H1 (cell line): ENCODE measurements around the gene HABP4. TPM values are rescaled to one million over a fixed set of nuclear protein-coding genes. Genes with fewer than 3 reads are reported as not detected.

Source experiments
- GABPA ChIP-seq: IDR thresholded peaks from 2 replicates; pipeline ENCODE4 v1.6.1; 2011; ENCODE audit warnings: mild to moderate bottlenecking, low read length, moderate library complexity, borderline replicate concordance; ENCODE audit not compliant: insufficient read depth
- polyA plus RNA-seq, 7 experiments: library from polyadenylated mRNA; depleted of rRNA in 3 of 7; stranded (reverse) in 5 of 7; unstranded in 2 of 7; fragments of >200 nt in 5 of 7; fragments of 200-250 nt in 2 of 7; gene quantifications; 1 replicate in 5 of 7; 2 replicates in 1 of 7; 4 replicates in 1 of 7; pipeline versions ENCODE4 v1.2.1 to v1.2.3, GENCODE V29; 2011 to 2013; ENCODE audit warnings: missing spikeins in 2 of 7, mixed read lengths in 2 of 7
- total RNA-seq: library from RNA; stranded (reverse); fragmentation: NEBNext Ultra II Directional; extraction: Animal tissue kit (Norgen Biotek cat#: 25700); gene quantifications from 2 replicates; pipeline ENCODE4 v1.2.1, GENCODE V29; 2021

Gene HABP4
- total and polyA plus RNA-seq, 2 of the 8 experiments (the other 6 are each of a cell fraction or from before 2014, with no cell fraction given) = 3.3 to 11.2 TPM

- no peak for TF ChIP-seq GABPA
Measured at GRCh38 chr9:96519095-96519494, 69.1 kb downstream of the HABP4 start (continued).
